ENCODE results near the gene HPCAL1. TPM values are rescaled to one million over a fixed set of nuclear protein-coding genes. Genes with fewer than 3 reads are reported as not detected.

HPCAL1 gene
- total and polyA plus RNA-seq, 2 experiments from 2014 or later, result 8.3 to 25.4 TPM

- Mint-ChIP-seq H3K9me3 (no peaks in the 10 kb centered on the region; the same call in 2 of the 3 replicates), H3K27me3 (ENCODE audit: insufficient read depth, low read depth, poor library complexity) (peaks cover 7% of the 10 kb centered on the region), H3K4me1 (peaks cover 7% of the 10 kb centered on the region), H3K36me3 (ENCODE audit: low read depth) (no peaks in the 10 kb centered on the region), H3K27ac (no peak overlapping the region), H3K4me3 (no peak overlapping the region)
- TF ChIP-seq, protein P1, sequence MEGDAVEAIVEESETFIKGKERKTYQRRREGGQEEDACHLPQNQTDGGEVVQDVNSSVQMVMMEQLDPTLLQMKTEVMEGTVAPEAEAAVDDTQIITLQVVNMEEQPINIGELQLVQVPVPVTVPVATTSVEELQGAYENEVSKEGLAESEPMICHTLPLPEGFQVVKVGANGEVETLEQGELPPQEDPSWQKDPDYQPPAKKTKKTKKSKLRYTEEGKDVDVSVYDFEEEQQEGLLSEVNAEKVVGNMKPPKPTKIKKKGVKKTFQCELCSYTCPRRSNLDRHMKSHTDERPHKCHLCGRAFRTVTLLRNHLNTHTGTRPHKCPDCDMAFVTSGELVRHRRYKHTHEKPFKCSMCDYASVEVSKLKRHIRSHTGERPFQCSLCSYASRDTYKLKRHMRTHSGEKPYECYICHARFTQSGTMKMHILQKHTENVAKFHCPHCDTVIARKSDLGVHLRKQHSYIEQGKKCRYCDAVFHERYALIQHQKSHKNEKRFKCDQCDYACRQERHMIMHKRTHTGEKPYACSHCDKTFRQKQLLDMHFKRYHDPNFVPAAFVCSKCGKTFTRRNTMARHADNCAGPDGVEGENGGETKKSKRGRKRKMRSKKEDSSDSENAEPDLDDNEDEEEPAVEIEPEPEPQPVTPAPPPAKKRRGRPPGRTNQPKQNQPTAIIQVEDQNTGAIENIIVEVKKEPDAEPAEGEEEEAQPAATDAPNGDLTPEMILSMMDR (conservative IDR thresholded peaks at IDR 0.05; ENCODE audit: low read depth in 2 of 2), result no peak
- no peak for TF ChIP-seq JUNB (IDR thresholded peaks at IDR 0.05; ENCODE audit: unreplicated experiment)
- no peak for TF ChIP-seq EZH2phosphoT487 (IDR thresholded peaks at IDR 0.05; ENCODE audit: unreplicated experiment)
- TF ChIP-seq STAT1 (IDR thresholded peaks at IDR 0.05; ENCODE audit: unreplicated experiment), result no peak
- TF ChIP-seq EZH2 (IDR thresholded peaks at IDR 0.05; ENCODE audit: low read depth, unreplicated experiment), result no peak
- no peak for TF ChIP-seq ZNF114 (CRISPR knock-in tag; IDR thresholded peaks at IDR 0.05)
- no peak for TF ChIP-seq REST (IDR thresholded peaks at IDR 0.05; ENCODE audit: unreplicated experiment)
- TF ChIP-seq ZNF331 (CRISPR knock-in tag; IDR thresholded peaks at IDR 0.05; ENCODE audit: low read depth), result no peak
- TF ChIP-seq NANOG (IDR thresholded peaks at IDR 0.05; ENCODE audit: borderline replicate concordance), result no peak
- no peak for TF ChIP-seq ZNF462 (CRISPR knock-in tag; IDR thresholded peaks at IDR 0.05)
- TF ChIP-seq POLR2AphosphoS5 (IDR thresholded peaks at IDR 0.05; ENCODE audit: low read depth), result no peak
- TF ChIP-seq ETS1 (IDR thresholded peaks at IDR 0.05), result no peak
- TF ChIP-seq CREB1 (CRISPR knock-in tag; IDR thresholded peaks at IDR 0.05; ENCODE audit: low read depth), result no peak
- no peak for ATAC-seq
- Histone ChIP-seq H4K20me1 (replicated peaks; ENCODE audit: insufficient read depth) (no peaks in the 10 kb centered on the region), H3K27ac (ENCODE audit: low read depth) (no peak overlapping the region), H3K79me2 (replicated peaks; ENCODE audit: insufficient read depth) (no peaks in the 10 kb centered on the region), H3K9me2 (ENCODE audit: insufficient read depth) (no peaks in the 10 kb centered on the region), H3K4me3 (no peak overlapping the region), H3K4me1 (ENCODE audit: insufficient read depth) (peaks cover 10% of the 10 kb centered on the region; the same call in 1 of the 2 replicates), H3K4me2 (no peak overlapping the region), H2AFZ (no peak overlapping the region), H3F3A (replicated peaks; ENCODE audit: low read depth) (no peaks in the 10 kb centered on the region), H3K27me3 (ENCODE audit: insufficient read depth) (no peaks in the 10 kb centered on the region), H3K36me3 (ENCODE audit: insufficient read depth) (no peaks in the 10 kb centered on the region)
- no peak for DNase-seq (ENCODE audit: low spot score)
These were observed 42.6 kb upstream of the HPCAL1 start for GRCh38 chr2:10260130-10260529.

Data from GM23338 (cell line).